SU-DHL-6 (cell line): ENCODE measurements around the gene ANXA4.

ENCODE experiments used
- H2AFZ ChIP-seq: fragments of 200-600 bp; sonication (generic); 2 replicates; pipeline ENCODE4 v1.6.1; 2014; ENCODE audit warnings: low read depth, mild to moderate bottlenecking, moderate library complexity, mixed read lengths, antibody characterized with exemption, low read length; ENCODE audit not compliant: severe bottlenecking
- H3F3A ChIP-seq: fragments of 200-600 bp; shearing (Covaris generic); 2 replicates; pipeline ENCODE4 v1.6.0; 2016; ENCODE audit warnings: antibody characterized with exemption, mild to moderate bottlenecking; ENCODE audit not compliant: insufficient read depth
- H3K27ac ChIP-seq: fragments of 200-600 bp; sonication (generic); 2 replicates; pipeline ENCODE4 v1.5.1; 2016; ENCODE audit warnings: low read depth, mild to moderate bottlenecking, low read length, moderate library complexity, mixed read lengths
- H3K27me3 ChIP-seq: fragments of 200-600 bp; sonication (generic), shearing (Covaris generic); 2 replicates; pipeline ENCODE4 v1.6.0; 2014; ENCODE audit warnings: mild to moderate bottlenecking, low read length
- H3K36me3 ChIP-seq: fragments of 200-600 bp; sonication (generic); 2 replicates; pipeline ENCODE4 v1.6.1; 2014; ENCODE audit warnings: mild to moderate bottlenecking, low read length, mixed read lengths
- H3K4me2 ChIP-seq: fragments of 300-600, 200-600 bp; shearing (Covaris generic), sonication (generic); 2 replicates; pipeline ENCODE4 v1.6.0; 2014; ENCODE audit warnings: low read length, low read depth, mild to moderate bottlenecking; ENCODE audit not compliant: poor library complexity, severe bottlenecking
- H3K4me3 ChIP-seq: fragments of 200-600 bp; sonication (generic); 2 replicates; pipeline ENCODE4 v1.5.1; 2014; ENCODE audit warnings: antibody characterized with exemption, low read length, mild to moderate bottlenecking, mixed read lengths; ENCODE audit not compliant: insufficient read depth, poor library complexity, severe bottlenecking
- H3K79me2 ChIP-seq: fragments of 200-600 bp; sonication (generic); 2 replicates; pipeline ENCODE4 v1.6.1; 2014; ENCODE audit warnings: mild to moderate bottlenecking, low read length, moderate library complexity; ENCODE audit not compliant: insufficient read depth
- H3K9ac ChIP-seq: fragments of 200-600 bp; sonication (generic); 2 replicates; pipeline ENCODE4 v1.7.0; 2014; ENCODE audit warnings: mild to moderate bottlenecking, low read length
- H3K9me2 ChIP-seq: fragments of 200-600 bp; sonication (generic); replicated peaks from 2 replicates; pipeline ENCODE4 v1.6.1; 2014; ENCODE audit warnings: low read length; ENCODE audit not compliant: insufficient read depth
- H3K9me3 ChIP-seq: fragments of 200-600 bp; sonication (generic); 2 replicates; pipeline ENCODE4 v1.6.1; 2014; ENCODE audit warnings: low read length, mixed read lengths; ENCODE audit not compliant: insufficient read depth
- H4K20me1 ChIP-seq: fragments of 200-600 bp; sonication (generic); 2 replicates; pipeline ENCODE4 v1.6.1; 2014; ENCODE audit warnings: low read depth, mild to moderate bottlenecking, antibody characterized with exemption, low read length, moderate library complexity, mixed read lengths
- EZH2phosphoT487 ChIP-seq: fragments of 200-600 bp; sonication (generic), shearing (Covaris generic); conservative IDR thresholded peaks from 2 replicates; pipeline ENCODE4 v1.6.1; 2018; ENCODE audit warnings: mild to moderate bottlenecking, antibody characterized with exemption, low read length, moderate library complexity, mixed read lengths
- TF ChIP-seq, protein P1 (sequence below): fragments of 200-600 bp; sonication (generic); IDR thresholded peaks from one replicate; pipeline ENCODE4 v1.5.1; 2017; ENCODE audit warnings: antibody characterized with exemption, mild to moderate bottlenecking, low read length, moderate library complexity; ENCODE audit not compliant: insufficient read depth, poor library complexity, severe bottlenecking

ANXA4 gene

DNA sequence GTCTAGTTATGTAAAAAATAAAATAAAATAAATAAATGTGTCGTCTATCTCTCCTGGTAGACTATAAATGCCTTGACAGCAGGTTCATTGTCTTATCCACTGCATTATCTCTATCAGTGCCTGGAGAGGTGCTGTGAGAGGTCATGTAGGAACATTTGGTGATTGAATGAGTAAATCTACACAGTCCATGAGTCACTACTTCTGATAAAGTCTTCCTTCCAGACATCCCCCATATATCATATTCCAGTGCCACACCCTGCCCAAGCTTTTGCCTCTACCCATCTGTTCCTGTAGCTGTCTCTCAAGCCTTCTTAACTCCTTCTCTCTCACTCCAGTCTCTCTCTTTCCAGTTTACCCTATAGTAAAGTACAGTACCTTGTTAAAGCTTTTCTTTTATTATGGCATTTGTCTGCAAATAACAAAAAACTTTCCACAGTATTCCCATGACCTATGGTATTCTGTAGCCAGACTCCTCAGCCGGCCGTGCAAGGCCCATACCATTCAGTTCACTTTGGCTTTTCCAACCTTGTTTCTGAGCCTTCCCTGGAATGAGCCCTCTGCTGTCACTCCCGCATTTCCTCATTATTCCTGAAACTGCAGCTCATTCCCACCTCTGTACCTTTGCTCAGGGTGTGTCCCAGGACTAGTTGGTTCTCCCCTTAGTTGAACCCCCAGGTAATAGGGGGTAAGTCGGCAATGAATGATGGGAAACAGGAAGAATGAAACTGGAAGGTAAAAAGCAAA, 37.5 kb downstream of the ANXA4 start:
- H2AFZ ChIP-seq, result no peak overlapping the region
- H3K27ac ChIP-seq, result no peak overlapping the region
- no peak overlapping the region for H3K4me2 ChIP-seq
- TF ChIP-seq, protein P1, sequence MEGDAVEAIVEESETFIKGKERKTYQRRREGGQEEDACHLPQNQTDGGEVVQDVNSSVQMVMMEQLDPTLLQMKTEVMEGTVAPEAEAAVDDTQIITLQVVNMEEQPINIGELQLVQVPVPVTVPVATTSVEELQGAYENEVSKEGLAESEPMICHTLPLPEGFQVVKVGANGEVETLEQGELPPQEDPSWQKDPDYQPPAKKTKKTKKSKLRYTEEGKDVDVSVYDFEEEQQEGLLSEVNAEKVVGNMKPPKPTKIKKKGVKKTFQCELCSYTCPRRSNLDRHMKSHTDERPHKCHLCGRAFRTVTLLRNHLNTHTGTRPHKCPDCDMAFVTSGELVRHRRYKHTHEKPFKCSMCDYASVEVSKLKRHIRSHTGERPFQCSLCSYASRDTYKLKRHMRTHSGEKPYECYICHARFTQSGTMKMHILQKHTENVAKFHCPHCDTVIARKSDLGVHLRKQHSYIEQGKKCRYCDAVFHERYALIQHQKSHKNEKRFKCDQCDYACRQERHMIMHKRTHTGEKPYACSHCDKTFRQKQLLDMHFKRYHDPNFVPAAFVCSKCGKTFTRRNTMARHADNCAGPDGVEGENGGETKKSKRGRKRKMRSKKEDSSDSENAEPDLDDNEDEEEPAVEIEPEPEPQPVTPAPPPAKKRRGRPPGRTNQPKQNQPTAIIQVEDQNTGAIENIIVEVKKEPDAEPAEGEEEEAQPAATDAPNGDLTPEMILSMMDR, result no peak
- no peak for TF ChIP-seq EZH2phosphoT487
- H3K9me3 ChIP-seq, result no peaks in the 10 kb centered on the region
- no peaks in the 10 kb centered on the region for H3K27me3 ChIP-seq
- H3K79me2 ChIP-seq, result no peaks in the 10 kb centered on the region
- H3K4me3 ChIP-seq, result no peak overlapping the region
- H3K9ac ChIP-seq, result no peak overlapping the region
- H3K36me3 ChIP-seq, result no peaks in the 10 kb centered on the region
- H4K20me1 ChIP-seq, result no peaks in the 10 kb centered on the region
- H3F3A ChIP-seq, result no peaks in the 10 kb centered on the region
- H3K9me2 ChIP-seq, result no peaks in the 10 kb centered on the region

DNA sequence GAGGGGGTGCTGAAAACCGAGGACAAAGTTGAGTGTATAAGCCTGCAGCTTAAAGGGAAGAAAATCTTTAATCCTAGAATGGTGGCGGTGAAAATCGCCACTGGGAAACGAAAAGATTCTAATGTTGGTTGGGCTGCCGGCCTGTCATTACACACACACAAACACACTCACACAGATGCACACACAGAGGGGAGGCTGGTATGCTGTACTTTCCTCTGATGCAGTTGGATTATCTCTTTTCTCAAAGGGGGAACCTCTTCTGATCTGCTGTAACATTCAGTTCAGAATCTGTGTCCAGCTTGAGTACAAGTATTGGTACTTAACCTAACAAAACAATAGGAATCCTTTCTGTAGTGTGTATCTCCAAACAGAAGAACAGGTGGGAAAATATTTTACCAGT, 39.0 kb downstream of the ANXA4 start:
- H3K4me2 ChIP-seq, result no peak overlapping the region

DNA sequence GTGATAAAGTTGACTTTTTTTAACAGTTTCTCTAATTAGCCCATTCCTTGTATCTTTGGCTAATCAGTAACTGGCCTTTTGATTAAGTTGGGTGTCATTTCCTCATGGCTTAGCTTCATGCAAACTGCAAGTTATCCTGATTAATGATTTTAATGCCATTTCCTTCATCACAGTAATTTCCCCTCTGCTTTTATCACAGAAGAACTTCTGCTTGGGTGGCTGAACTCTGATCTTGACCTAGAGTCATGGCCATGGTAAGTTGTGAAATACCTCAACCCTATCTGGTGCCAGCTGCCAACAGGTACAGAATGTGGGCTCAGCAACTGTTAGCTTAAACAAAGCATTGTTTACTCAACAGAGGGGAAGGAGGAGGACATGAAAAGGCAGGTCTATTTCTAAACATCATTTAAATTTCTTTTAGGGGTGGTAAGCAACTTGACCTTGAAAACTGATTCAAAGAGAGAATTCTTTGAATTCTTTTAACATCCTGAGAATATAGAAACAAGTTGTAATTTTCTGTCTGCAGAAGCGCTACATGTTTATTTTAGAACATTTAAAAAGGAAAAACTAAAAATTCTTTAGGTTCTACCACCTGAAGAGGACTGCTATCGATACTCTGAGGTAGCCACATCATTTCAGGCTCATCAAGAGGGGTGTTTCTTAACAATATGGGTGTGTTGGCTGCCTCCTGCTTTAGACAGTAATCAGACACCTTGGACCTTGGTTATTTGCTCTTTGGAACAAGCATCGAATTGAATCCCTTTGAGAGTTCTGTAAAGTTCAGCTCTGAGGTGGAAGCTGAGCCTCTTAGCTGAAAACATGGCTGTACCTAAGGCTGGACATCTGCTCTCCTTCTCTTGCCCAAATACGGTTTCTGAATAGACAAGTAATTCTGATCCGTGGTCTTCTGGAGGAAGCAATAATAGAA, 39.7 kb downstream of the ANXA4 start:
- Histone ChIP-seq H3F3A (no peaks in the 10 kb centered on the region), H3K36me3 (no peaks in the 10 kb centered on the region), H3K9ac (no peak overlapping the region), H3K4me3 (no peak overlapping the region), H3K27me3 (no peaks in the 10 kb centered on the region), H3K4me2 (no peak overlapping the region), H3K79me2 (no peaks in the 10 kb centered on the region), H2AFZ (no peak overlapping the region), H4K20me1 (no peaks in the 10 kb centered on the region), H3K9me2 (no peaks in the 10 kb centered on the region), H3K9me3 (no peaks in the 10 kb centered on the region), H3K27ac (no peak overlapping the region)
- TF ChIP-seq, protein P1, result no peak
- TF ChIP-seq EZH2phosphoT487, result no peak

More for the DNA sequence above, 39.0 kb downstream of the ANXA4 start:
- Histone ChIP-seq H3K79me2 (no peaks in the 10 kb centered on the region), H3K9ac (no peak overlapping the region), H3K4me3 (no peak overlapping the region), H3F3A (no peaks in the 10 kb centered on the region), H3K36me3 (no peaks in the 10 kb centered on the region), H3K9me2 (no peaks in the 10 kb centered on the region), H3K27me3 (no peaks in the 10 kb centered on the region), H4K20me1 (no peaks in the 10 kb centered on the region), H3K9me3 (no peaks in the 10 kb centered on the region), H3K27ac (no peak overlapping the region), H2AFZ (no peak overlapping the region)
- no peak for TF ChIP-seq EZH2phosphoT487
- TF ChIP-seq, protein P1, result no peak
